HepG2 (cell line): ENCODE data around the gene FGF9. TPM values are rescaled to one million over a fixed set of nuclear protein-coding genes. Genes with fewer than 3 reads are reported as not detected.
A peak's percentile ranks its signal among the peaks of the same experiment; 100 is the strongest.

Experiments used
- ATAC-seq: fragments of 200-7000 bp; cut with Tn5 transposase; 3 replicates; pipeline ENCODE4 v1.9.1; 2020; ENCODE audit warnings: mild to moderate bottlenecking, moderate library complexity
- BruUV-seq: library from RNA; stranded (reverse); fragments of 400-500 nt; replicated peaks from 2 replicates; lab custom pipeline; 2021; lab: Mats Ljungman, UMichigan
- CTCF ChIA-PET: fragments of 300-600 bp; formaldehyde crosslinking; extraction: SDS; loops from one replicate; lab custom pipeline; 2021; ENCODE audit warnings: low total read pairs, inconsistent platforms, low intra/inter-chr PET ratio; lab: Yijun Ruan, JAX
- POLR2A ChIA-PET: fragments of 350-600 bp; sonication (Branson Sonifier 250); formaldehyde crosslinking; loops from one replicate; lab custom pipeline; 2020; ENCODE audit warnings: antibody characterized with exemption, inconsistent platforms; lab: Yijun Ruan, JAX
- DNase-seq: peaks from one replicate; pipeline ENCODE4 v3.0.0-alpha.2; 2015; ENCODE audit warnings: low spot score
- FAIRE-seq: peaks from 3 replicates; lab custom pipeline; 2011; peaks lifted over from hg19 to GRCh38; lab: Jason Lieb, UNC
- H2AFZ ChIP-seq: one replicate; pipeline ENCODE4 v1.6.1; 2011; ENCODE audit warnings: low read length, inconsistent platforms
- H3K27ac ChIP-seq: fragments of 300-600 bp; 3 replicates; pipeline ENCODE4 v1.8.0; 2011; ENCODE audit warnings: mixed run types, mild to moderate bottlenecking, mixed read lengths, low read length, inconsistent platforms; ENCODE audit not compliant: insufficient read depth; ENCODE audit errors: extremely low read length
- H3K27me3 ChIP-seq, 2 experiments: fragments of 200-600 bp in 1 of 2; 2 replicates in 1 of 2; 3 replicates in 1 of 2; pipeline versions ENCODE4 v1.6.0 to v1.8.0; 2011; ENCODE audit warnings: low read length in 2 of 2, mild to moderate bottlenecking in 2 of 2, moderate library complexity in 2 of 2, inconsistent platforms in 1 of 2; ENCODE audit not compliant: insufficient read depth in 2 of 2, control insufficient read depth in 1 of 2
- H3K36me3 ChIP-seq, 2 experiments: fragments of 200-600 bp in 1 of 2; replicated peaks in 1 of 2; 2 replicates in 1 of 2; 3 replicates in 1 of 2; pipeline versions ENCODE4 v1.5.1 to v1.8.0; 2011; ENCODE audit warnings: low read length in 2 of 2, inconsistent platforms in 1 of 2; ENCODE audit not compliant: insufficient read depth in 2 of 2, control insufficient read depth in 1 of 2
- H3K4me1 ChIP-seq: 2 replicates; pipeline ENCODE4 v1.5.1; 2012; ENCODE audit warnings: low read length, inconsistent platforms; ENCODE audit not compliant: insufficient read depth
- H3K4me2 ChIP-seq: 2 replicates; pipeline ENCODE4 v1.6.0; 2011; ENCODE audit warnings: low read depth, low read length, inconsistent platforms
- H3K4me3 ChIP-seq, 3 experiments: fragments of 200-600 bp in 1 of 3; sonication (generic), shearing (Covaris generic) in 1 of 3; replicated peaks in 1 of 3; 2 replicates each; pipeline ENCODE4 v1.5.1; 2011 to 2016; ENCODE audit warnings: low read length in 3 of 3, inconsistent platforms in 2 of 3, low read depth in 2 of 3, mild to moderate bottlenecking in 2 of 3, control low read depth in 1 of 3, mixed read lengths in 1 of 3; ENCODE audit not compliant: insufficient read depth in 1 of 3
- H3K79me2 ChIP-seq: one replicate; pipeline ENCODE4 v1.6.1; 2011; ENCODE audit warnings: low read length, inconsistent platforms; ENCODE audit not compliant: insufficient read depth
- H3K9ac ChIP-seq: 2 replicates; pipeline ENCODE4 v1.6.0; 2011; ENCODE audit warnings: mild to moderate bottlenecking, low read depth, low read length, inconsistent platforms; ENCODE audit not compliant: insufficient read depth
- H3K9me3 ChIP-seq: 2 replicates; pipeline ENCODE4 v1.5.1; 2012; ENCODE audit warnings: mild to moderate bottlenecking, low read length
- H4K20me1 ChIP-seq: 2 replicates; pipeline ENCODE4 v1.6.0; 2011; ENCODE audit warnings: inconsistent platforms, mild to moderate bottlenecking, low read length, moderate library complexity; ENCODE audit not compliant: insufficient read depth
- ASH2L ChIP-seq: fragments of 300-600, 200-600 bp; sonication (generic); IDR thresholded peaks from 2 replicates; pipeline ENCODE4 v1.7.0; 2017; ENCODE audit warnings: low read depth, mild to moderate bottlenecking, moderate library complexity, mixed read lengths, low read length; ENCODE audit not compliant: insufficient read length
- ATF3 ChIP-seq: sonication (generic); formaldehyde crosslinking; IDR thresholded peaks from 2 replicates; pipeline ENCODE4 v1.4.0; 2020; ENCODE audit warnings: missing genetic modification reagents
- FLYWCH1 ChIP-seq: sonication (generic); formaldehyde crosslinking; IDR thresholded peaks from 2 replicates; pipeline ENCODE4 v1.8.1; 2023; ENCODE audit warnings: mild to moderate bottlenecking, missing genetic modification reagents
- HHEX ChIP-seq: IDR thresholded peaks from 2 replicates; pipeline ENCODE4 v1.6.1; 2016; ENCODE audit warnings: control low read depth
- KDM5B ChIP-seq: sonication (generic); formaldehyde crosslinking; IDR thresholded peaks from 2 replicates; pipeline ENCODE4 v1.4.0; 2020; ENCODE audit warnings: missing genetic modification reagents, mild to moderate bottlenecking, borderline replicate concordance
- MEF2D ChIP-seq: sonication (generic); formaldehyde crosslinking; IDR thresholded peaks from 2 replicates; pipeline ENCODE4 v1.5.1; 2020; ENCODE audit warnings: mild to moderate bottlenecking, missing genetic modification reagents
- NAIF1 ChIP-seq: sonication (generic); formaldehyde crosslinking; IDR thresholded peaks from 2 replicates; pipeline ENCODE4 v1.5.0; 2020; ENCODE audit warnings: mild to moderate bottlenecking, missing genetic modification reagents, borderline replicate concordance
- PITX1 ChIP-seq: sonication (generic); formaldehyde crosslinking; IDR thresholded peaks from 2 replicates; pipeline ENCODE4 v1.5.1; 2020; ENCODE audit warnings: mild to moderate bottlenecking, missing genetic modification reagents
- REXO4 ChIP-seq: sonication (generic); formaldehyde crosslinking; IDR thresholded peaks from 2 replicates; pipeline ENCODE4 v1.8.0; 2022; ENCODE audit warnings: missing genetic modification reagents, mild to moderate bottlenecking, borderline replicate concordance
- ZNF276 ChIP-seq: sonication (generic); formaldehyde crosslinking; IDR thresholded peaks from 2 replicates; pipeline ENCODE4 v1.4.0; 2020; ENCODE audit warnings: mild to moderate bottlenecking, low read depth, missing genetic modification reagents
- ZNF510 ChIP-seq: sonication (generic); formaldehyde crosslinking; IDR thresholded peaks from 2 replicates; pipeline ENCODE4 v1.4.0; 2020; ENCODE audit warnings: low read depth, mild to moderate bottlenecking, missing genetic modification reagents
- ZNF605 ChIP-seq: sonication (generic); formaldehyde crosslinking; IDR thresholded peaks from 2 replicates; pipeline ENCODE4 v1.8.0; 2022; ENCODE audit warnings: mild to moderate bottlenecking, missing genetic modification reagents
- ZNF652 ChIP-seq: IDR thresholded peaks from 2 replicates; pipeline ENCODE4 v1.6.1; 2016; ENCODE audit warnings: low read depth, borderline replicate concordance
- ZNF670 ChIP-seq: sonication (generic); formaldehyde crosslinking; IDR thresholded peaks from 2 replicates; pipeline ENCODE4 v1.8.0; 2022; ENCODE audit warnings: mild to moderate bottlenecking, missing genetic modification reagents, borderline replicate concordance
- ZSCAN9 ChIP-seq: IDR thresholded peaks from 2 replicates; pipeline ENCODE4 v1.6.1; 2016; ENCODE audit warnings: borderline replicate concordance
- WGBS: methylation state at CpG from one replicate; pipeline ENCODE4 v1.1.6; 2017; ENCODE audit warnings: low lambda C conversion rate; 5-methylcytosine and 5-hydroxymethylcytosine counted together
- in situ Hi-C: cut with HindIII; loops from 2 replicates; pipeline ENCODE4 v1.10.0; 2017; ENCODE audit warnings: low pct_unique_long_range_greater_than_20kb; ENCODE audit not compliant: extremely low pct_ligation_motif_present
- intact Hi-C: fragments of 100-400 bp; cut with micrococcal nuclease; formaldehyde crosslinking; loops from one replicate; pipeline ENCODE4 v1.10.0; 2022; ENCODE audit not compliant: unreplicated experiment
- polyA plus RNA-seq, 8 experiments: library from polyadenylated mRNA; depleted of rRNA in 3 of 8; stranded (reverse) in 7 of 8; unstranded in 1 of 8; fragments of >200 nt; fragmentation: Illumina TruSeq in 4 of 8; extraction: Trizol in 4 of 8; gene quantifications; 2 replicates each; pipeline versions ENCODE4 v1.2.1 to v1.2.3, GENCODE V29; 2011 to 2016; ENCODE audit warnings: low read depth in 4 of 8, missing spikeins in 1 of 8, mixed read lengths in 1 of 8; ENCODE audit not compliant: insufficient read depth in 1 of 8
- total RNA-seq, 5 experiments: library from RNA; depleted of rRNA; stranded (reverse); fragments of >200 nt; fragmentation: Illumina TruSeq; extraction: Trizol; gene quantifications; 2 replicates each; pipeline ENCODE4 v1.2.3, GENCODE V29; 2016; ENCODE audit warnings: low read depth in 1 of 5

The FGF9 gene
- total and polyA plus RNA-seq, 2 of the 13 experiments (the other 11 are each of a cell fraction or from before 2014, with no cell fraction given) = not detected

GRCh38 chr13:21671620-21672286 lies 880 bp downstream of the FGF9 start:
- Histone ChIP-seq H3K27me3 (peaks cover 15 to 83% of the 10 kb centered on the region in 2 experiments; a peak in 4 of 5 replicates), H3K9ac (no peak overlapping the region), H3K4me1 (peaks cover 47% of the 10 kb centered on the region), H3K36me3 (no peaks in the 10 kb centered on the region), H3K4me2 (peak overlapping the region; percentile 82; the same call in 1 of the 2 replicates), H4K20me1 (no peaks in the 10 kb centered on the region), H3K79me2 (no peaks in the 10 kb centered on the region), H3K4me3 (no peak overlapping the region), H3K27ac (no peak overlapping the region), H3K9me3 (no peaks in the 10 kb centered on the region), H2AFZ (no peak overlapping the region)
- in situ Hi-C loops = no loop called here
- 4% methylated on average over 9 of the region's 15 CpGs for WGBS
- ChIA-PET CTCF (no interaction called here), POLR2A (no interaction called here)
- no TSS peak for BruUV-seq
- FAIRE-seq = no peak
- ATAC-seq = no peak
- TF ChIP-seq ZSCAN9 = no peak
- peak; percentile 66 for TF ChIP-seq ZNF652 (CRISPR knock-in tag)
- intact Hi-C loops = loop anchor here (5.0 kb wide), 1 partner anchor 34 kb away; no protein-coding TSS in a partner anchor
- DNase-seq = no peak

- POLR2A ChIA-PET = no interaction called here
- no peak for TF ChIP-seq HHEX (CRISPR knock-in tag)
- no peak for TF ChIP-seq ZNF510
- no peak for TF ChIP-seq MEF2D (CRISPR knock-in tag)
- TF ChIP-seq ZNF605 (CRISPR knock-in tag) = no peak
- no peak for TF ChIP-seq KDM5B
- TF ChIP-seq ZNF276 = no peak
- TF ChIP-seq FLYWCH1 = no peak
- no peak for TF ChIP-seq NAIF1 (CRISPR knock-in tag)
- no peak for TF ChIP-seq REXO4 (CRISPR knock-in tag)
- TF ChIP-seq ATF3 (CRISPR knock-in tag) = no peak
- no peak for TF ChIP-seq PITX1 (CRISPR knock-in tag)
- no peak for TF ChIP-seq ZNF670 (CRISPR knock-in tag)
- no peak for TF ChIP-seq ASH2L
Observed at GRCh38 chr13:21672287-21672680, 1.4 kb downstream of the FGF9 start.

More at GRCh38 chr13:21672287-21672680, 1.4 kb downstream of the FGF9 start:
- Histone ChIP-seq H3K36me3 (no peaks in the 10 kb centered on the region), H3K4me1 (peaks cover 47% of the 10 kb centered on the region), H3K27ac (no peak overlapping the region), H3K79me2 (no peaks in the 10 kb centered on the region), H2AFZ (no peak overlapping the region), H3K4me3 (no peak overlapping the region), H3K4me2 (no peak overlapping the region), H4K20me1 (no peaks in the 10 kb centered on the region), H3K9me3 (no peaks in the 10 kb centered on the region), H3K27me3 (peaks cover 16 to 88% of the 10 kb centered on the region in 2 experiments; a peak in 4 of 5 replicates), H3K9ac (no peak overlapping the region)
- BruUV-seq = no TSS peak
- in situ Hi-C loops = no loop called here
- no peak for ATAC-seq
- intact Hi-C loops = loop anchor here (5.0 kb wide), 1 partner anchor 35 kb away; no protein-coding TSS in a partner anchor
- CTCF ChIA-PET = no interaction called here
- FAIRE-seq = no peak
- WGBS = 0% methylated on average over 4 of the region's 4 CpGs
- no peak for DNase-seq
